GM19043 (cell line): ENCODE data around the gene MEP1B.
"Not testable (repeated sequence)": the region's sequence is repeated elsewhere in the genome, so short reads cannot be mapped to it uniquely, and the experiment has no call there.

Experiments used
- ATAC-seq: cut with Tn5 transposase; IDR thresholded peaks from one replicate; pipeline ENCODE4 v1.9.1; 2021; ENCODE audit warnings: low read depth; ENCODE audit not compliant: unreplicated experiment

The MEP1B gene

DNA sequence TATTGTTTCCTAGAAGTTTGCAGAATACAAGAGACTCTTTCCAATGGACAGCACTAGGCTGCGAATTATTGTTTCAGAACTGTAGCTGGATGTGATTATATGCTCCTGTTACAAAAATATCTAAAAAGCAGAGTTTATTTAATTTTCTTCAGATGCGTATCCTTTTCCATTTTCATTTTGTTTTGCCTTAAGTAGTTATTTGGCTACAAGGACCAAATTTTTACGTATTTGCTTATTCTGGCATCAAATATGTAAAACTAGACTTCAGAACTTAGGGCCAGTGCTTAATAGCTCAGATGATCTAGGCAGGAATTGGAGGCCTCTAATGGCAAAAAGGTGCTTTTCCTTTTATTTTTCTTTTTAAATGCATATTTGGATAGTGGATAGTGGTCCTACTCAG is 18.7 kb downstream of the MEP1B start:
- no peak for ATAC-seq

DNA sequence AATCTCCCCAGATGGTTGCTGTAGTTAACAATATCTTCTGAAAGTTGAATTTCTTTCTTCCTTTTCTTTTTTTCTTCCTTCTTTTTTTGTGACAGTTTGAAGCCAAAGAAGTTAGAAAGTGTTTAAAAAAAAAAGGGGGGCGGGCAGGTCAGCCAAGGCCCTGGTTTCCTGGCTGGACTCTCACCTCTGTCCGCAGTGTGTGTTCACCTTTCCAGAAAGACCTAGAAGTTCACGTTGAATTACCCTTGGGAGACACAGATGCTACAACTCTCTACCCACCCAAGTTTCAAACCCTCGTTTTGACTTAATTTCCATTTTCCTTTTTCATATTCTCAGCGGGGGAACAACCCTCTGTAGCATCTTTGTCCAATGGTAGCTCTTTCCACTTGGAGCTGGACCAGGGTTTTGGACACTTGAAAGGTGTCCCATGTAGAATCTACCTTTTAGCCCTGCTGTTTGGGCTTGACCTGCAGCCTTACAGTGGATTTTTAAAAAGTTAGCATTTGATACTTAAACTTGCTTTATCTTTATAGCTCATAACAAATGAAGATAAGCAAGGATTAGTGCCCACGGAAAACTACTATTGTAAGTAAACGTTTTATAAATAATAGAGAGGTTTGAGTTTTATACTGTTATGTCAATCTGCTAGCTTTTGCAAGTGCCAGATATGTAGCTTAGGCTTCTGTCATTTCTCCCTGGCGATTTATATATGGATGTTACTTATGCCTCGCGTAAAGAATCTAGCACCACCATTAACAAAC is 20.0 kb downstream of the MEP1B start:
- ATAC-seq: no peak

DNA sequence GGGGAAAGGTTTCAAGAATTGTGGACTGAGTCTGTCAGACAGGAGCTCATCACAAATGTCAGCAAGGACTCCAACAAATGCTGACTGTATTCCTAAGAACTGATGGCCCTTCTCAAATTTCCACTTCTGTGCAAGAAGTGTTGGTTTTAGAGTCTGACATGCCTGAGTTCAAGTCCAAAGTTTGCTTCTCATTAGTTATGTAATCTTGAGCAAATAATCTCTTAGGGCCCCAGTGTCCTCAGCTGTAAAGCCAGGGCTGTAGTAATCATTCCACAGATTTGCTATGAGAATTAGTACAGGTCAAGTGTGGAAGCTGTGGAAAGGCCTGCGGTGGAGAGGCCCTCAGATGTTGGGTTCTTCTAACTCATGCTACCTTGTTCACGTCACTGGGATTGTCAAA is 23.9 kb downstream of the MEP1B start:
- ATAC-seq: no peak

DNA sequence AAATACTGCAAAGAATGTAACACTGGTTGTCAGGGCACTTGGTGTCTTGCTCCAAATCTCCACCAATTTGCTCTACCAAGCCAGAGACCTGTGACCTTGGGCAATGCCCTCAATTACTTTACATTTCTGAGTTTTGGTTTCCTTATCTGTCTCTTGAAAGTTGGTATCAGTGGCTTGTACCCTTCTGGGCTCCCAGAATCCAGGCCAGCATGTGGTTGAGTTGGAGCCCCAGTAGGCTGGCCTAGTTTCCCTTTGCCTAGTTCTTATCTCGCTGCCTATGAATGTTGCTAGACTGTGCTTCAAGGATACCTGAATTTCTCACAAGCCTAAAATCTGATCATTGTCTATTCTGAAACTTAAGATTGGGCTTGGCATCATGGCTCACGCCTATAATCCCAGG is 26.6 kb downstream of the MEP1B start:
- no peak for ATAC-seq

DNA sequence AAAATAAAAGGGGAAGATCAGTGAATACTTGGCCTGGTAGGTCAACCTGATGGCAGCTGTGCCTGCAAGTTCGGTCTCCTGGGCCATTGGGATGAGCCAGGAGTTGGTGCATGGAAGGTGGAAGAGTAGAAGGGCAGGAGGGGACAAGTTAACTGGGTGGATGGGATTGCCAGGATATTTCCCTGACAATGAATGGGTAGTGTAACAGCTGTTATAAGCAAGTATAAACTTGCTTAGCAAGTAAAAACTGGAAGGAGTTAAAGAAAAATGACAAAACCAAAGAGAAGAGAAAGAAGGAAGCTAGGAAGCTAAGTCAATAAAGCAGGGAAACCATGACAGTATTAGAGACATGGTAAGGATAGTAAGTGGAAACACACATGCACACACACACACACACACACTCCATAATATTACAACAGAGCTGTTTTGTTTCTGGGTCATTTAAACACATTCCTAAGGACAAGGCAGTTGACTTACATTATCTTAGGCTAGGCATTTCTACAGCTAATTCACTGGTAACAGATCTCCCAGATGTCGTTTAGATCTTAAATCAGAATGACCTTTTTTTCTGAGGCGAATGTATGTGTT is 29.7 kb downstream of the MEP1B start:
- ATAC-seq: no peak

DNA sequence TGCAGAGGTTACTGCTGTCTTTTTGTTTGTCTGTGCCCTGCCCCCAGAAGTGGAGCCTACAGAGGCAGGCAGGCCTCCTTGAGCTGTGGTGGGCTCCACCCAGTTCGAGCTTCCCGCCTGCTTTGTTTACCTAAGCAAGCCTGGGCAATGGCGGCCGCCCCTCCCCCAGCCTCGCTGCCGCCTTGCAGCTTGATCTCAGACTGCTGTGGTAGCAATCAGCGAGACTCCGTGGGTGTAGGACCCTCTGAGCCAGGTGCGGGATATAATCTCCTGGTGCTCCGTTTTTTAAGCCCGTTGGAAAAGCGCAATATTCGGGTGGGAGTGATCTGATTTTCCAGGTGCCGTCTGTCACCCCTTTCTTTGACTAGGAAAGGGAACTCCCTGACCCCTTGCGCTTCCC is 43.5 kb downstream of the MEP1B start:
- ATAC-seq: not testable (repeated sequence)

DNA sequence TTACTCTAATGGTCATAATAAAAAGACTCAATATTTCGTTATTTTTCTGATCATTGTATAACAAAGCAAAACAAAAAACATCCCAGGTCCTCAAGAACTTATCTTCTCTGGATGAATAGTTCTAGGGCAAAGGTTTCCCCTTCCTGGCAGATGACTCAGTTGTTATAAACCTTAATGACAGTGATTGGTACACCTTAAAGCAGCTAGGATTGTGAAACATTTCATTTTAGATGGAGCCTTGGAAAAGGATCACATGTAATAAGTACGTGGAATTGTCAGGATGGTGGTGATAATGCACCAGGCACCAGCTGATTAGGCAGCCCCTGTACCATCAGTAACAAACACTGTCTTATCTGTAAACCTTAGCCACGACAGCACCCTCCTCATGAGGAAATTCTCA is 47.2 kb downstream of the MEP1B start:
- no peak for ATAC-seq

DNA sequence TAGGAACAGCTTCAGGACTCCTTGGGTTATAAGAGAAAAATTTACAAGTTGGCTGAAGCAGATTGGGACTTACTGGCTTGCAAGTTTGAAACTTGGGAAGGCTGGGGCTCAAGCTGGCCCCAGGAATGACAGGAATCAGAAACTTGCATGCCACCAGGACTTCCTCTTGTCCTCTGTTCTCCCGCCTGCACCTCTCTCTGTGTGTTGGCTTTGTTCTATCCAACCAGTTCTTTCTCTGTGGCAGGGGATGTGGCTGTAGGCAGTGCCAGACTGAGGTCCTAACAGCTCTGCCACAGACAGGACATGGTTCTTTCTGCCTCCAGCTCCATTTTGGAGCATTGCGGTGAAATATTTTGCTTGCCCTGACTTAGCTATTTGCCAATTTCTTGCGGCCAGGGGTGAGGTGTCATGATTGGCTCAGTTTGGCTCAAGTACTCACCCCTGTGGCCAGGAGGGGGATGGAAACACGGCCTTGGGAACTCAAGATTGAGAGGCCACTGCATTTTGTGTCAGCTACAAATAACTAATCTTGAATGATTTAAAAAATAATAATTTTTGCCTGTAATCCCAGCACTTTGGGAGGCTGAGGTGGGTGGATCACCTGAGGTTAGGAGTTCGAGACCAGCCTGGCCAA is 48.9 kb downstream of the MEP1B start:
- no peak for ATAC-seq

DNA sequence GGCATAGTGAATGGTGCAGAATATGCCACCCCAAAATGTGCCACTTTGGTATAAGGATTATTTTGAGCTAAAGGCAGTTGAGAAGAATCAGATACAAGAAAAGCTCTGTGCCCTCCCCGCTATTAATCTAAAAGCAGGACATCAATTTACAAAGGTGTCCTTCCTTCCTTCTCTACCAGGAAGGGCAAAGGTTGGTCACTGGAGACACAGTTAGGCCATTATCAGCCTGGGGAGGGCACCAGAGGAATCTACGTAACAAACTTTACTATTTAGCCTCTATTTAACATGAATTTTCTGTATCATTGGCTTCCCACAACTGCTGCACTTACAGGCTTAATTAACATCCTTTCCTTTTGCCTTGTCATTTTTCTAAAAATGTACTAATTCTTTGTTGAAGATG is 52.6 kb downstream of the MEP1B start:
- no peak for ATAC-seq

DNA sequence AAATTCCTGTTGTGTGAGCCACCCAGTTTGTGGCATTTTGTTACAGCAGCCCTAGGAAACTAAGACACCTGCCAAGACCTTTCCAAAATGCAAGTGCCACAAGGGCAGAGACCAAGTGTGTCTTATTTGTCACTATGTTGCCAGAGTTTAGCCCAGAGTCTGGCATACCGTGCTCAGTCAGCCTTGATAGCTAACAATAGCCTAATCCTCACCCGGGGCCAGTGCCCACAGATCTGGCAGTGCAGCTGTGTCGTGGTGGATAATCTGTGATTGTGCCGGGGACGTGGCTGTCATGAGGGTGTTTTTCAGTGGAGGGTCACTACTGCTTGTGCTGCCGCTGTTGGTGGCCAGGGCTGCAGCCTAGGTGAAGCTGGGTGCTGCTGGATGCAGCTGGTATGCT is 53.5 kb downstream of the MEP1B start:
- ATAC-seq: no peak

DNA sequence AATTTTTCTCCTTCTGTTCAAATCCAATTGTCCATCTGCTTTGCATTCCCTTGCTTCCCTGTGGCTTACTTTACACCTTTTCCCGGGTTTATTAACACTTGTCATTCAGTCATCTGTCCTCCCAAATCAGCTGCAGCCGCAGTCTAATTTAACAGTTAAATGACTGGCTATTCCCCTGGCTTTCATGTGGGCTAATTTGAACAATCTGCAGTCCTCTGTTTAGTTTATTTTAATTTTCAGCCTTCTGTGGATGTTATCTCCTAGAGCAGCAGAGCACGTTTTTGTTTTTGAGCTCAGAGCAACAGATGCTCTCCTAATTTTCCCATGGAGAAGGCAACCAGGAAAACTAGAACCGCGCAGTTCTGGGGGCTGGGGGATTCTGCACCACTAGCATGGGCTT is 55.0 kb downstream of the MEP1B start:
- no peak for ATAC-seq

DNA sequence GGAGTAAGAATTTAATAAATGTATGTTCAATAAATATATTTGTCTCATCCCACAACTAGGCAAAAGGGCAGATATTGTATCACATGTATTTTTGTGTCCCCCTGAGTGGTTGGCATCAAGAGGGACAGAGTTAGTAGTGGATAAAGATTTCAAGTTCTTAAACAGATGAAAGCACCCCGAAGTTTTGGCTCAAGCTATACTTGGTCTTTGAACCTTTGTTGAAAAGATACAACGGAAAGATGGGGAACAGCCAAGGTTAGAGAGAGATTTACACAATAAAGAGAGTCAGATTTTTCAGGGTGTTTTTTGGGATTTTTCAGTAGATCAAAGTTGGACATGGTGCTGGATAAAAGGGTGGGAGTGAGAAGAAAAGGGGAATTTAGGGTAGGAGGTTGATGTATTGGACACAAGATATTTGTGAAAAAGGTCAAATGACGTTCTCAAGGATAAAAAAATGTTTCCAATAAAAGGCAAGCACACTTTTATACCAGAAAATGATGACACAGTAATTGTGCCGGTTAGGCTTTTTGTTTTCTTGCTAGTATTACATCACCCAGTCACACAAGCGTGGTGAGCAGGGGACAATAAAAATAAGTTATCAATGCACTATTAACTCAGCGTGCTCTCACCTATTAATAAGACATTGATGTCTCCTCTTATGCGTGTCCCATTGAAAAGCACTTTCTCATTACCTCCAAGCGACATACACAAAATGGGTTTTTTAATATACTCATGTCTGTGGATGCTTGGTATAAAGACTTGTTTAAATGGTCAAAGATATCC is 59.5 kb downstream of the MEP1B start:
- ATAC-seq: no peak

DNA sequence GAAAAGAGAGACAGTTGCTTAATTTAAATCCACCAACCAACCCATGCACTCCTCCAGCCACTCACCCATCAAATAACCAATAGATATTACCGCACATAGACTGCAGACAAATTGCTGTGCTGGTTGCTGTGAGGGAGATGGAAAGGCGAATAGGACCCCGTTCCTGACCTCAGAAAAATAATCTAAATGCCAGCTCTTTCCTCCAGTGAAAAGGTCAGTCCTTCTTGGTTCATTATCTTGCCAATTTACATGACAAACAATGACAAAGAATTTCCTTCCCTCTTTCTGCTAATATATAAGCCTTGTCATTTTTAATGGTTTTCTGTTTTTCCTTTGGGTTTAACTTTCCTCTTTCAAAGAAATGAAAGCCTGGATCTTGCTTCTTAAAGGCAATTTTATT is 61.6 kb downstream of the MEP1B start:
- no peak for ATAC-seq

DNA sequence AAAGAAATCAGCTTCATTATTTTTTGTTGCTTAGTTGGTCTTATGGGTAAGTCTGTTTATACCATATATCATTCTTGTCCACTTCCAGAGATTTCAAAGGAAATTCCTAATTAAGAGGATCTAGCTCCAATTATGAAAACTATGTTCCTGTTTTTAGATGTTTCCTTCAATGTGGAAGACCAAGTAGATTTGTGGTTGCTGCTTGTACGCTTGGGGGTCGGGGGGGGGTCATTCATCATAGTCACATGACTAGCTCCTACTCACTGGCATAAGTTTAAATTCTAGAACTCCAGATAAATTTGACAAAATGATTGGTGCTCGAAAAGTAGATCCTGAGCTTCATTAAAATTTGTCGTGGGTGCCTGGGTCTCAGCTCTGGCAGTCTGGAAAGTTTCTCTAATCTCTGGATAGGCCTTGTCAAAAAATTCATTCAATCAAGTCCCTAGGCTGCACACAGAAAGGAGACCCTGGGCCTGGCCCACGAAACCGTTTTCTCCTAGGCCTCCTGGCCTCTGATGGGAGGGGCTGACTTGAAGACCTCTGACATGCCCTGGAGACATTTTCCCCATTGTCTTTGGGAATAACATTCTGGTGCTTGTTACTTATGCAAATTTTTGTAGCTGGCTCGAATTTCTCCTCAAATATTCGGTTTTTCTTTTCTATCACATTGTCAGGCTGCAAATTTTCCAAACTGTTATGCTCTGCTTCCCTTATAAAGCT is 62.5 kb downstream of the MEP1B start:
- no peak for ATAC-seq

DNA sequence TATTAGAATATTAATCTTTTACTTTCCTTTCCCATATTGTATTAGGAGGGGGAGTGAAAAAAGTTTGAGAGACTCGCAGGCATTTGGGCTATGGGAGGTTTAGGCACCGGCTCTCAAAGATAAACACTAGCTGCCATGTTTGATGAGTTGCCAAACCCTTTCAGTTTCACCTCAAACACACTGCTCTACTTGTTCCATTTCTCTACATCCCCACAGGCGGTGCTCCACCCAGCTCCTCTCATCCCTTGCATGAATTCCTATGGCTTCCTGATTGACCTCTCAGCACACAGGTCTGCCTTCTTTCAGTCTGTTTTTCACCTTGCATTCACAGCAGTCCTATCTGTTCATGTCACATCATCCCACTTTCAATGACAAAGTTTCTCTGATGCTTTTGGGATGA is 65.7 kb downstream of the MEP1B start:
- no peak for ATAC-seq

DNA sequence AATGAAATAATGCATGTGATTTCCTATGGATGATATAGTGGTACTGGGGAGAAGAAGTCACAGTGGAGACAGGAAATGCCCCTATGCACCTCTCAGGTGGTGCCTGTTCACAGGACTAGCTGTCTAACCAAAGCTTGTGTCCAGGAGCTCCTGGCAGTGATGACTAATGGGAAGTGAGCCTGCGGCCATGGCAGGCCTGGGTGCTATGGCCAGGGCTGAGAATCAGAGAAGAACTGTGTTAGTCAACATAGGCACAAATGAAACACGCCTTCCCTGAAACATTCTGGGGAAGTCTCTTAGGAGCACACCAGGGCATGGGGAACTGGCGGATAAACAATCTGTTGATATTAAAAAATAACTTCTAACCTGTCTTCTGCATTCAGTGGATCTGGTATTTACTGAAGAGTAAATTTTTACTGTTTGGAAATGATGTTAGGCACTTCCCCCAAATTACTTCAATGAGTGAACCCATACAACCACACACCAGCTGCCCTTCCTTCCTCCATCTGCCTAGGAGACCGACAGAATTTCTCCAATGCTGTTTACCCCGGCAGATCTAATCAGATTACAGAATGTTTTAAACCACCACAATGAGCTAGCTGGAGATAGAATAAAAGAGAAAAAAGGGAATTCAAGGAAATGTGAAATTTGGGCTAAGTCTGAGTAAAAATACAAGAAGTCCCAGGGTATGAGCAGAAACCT is 67.4 kb downstream of the MEP1B start:
- no peak for ATAC-seq

DNA sequence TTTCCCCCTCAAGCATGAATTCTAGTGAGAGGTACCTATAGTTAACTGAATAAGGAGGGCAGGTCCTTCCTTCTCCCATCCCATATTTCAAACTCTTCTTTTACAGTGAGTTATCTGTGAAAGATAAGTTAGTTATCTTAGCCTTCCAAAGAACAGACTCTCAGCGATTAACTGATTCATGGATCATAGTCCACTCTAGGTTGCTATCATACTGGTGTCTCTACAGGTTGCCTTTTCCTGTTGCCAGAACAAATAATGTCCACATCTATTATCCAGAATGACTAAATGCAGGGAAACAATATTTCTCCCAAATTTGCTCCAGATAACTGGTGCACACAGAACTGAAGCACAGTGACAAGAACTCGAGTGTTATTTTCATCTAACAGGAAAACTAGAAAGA is 68.3 kb downstream of the MEP1B start:
- no peak for ATAC-seq

DNA sequence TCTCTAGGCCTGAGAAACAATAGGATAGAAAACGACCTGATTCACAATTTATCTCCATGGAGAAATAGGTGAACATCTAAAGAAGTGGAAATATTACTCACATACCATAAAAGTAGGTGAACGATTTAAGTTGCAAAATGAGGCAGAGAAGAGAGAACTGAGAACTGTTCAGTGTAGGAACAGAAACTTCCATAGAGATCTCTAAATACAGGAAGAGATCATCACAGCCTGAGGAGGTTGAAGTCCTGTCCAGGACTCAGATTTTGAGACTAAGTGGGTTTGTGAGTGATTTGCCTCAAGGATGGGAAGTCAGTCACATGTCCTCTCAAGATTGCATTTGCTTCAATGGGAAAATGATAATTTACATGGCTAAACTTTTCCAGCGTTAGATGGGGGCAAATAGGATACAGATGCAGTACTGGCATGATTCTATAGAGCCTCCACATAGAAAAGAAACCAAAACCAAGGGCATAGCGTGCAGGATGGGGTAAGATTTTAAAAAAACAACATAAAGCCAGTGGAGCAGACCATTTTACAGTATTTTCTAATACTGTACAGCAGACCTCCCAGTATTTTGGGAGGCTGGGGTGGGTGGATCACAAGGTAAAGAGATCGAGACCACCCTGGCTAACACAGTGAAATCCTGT is 68.8 kb downstream of the MEP1B start:
- no peak for ATAC-seq

DNA sequence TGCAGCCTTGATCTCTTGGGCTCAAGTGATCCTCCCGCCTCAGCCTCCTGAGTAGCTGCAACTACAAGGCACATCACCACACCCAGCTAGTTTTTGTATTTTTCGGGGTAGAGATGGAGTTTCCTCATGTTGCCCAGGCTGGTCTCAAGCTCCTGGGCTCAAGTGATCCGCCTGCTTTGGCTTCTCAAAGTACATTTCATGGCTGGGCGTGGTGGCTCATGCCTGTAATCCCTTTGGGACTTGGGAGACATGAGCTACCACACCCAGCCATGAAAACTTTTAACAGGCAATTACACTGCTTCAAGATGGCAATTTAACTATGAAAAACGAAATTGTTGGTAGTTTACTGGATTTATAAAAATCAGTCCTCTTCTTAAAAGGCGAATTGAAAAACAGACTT is 69.7 kb downstream of the MEP1B start:
- no peak for ATAC-seq

DNA sequence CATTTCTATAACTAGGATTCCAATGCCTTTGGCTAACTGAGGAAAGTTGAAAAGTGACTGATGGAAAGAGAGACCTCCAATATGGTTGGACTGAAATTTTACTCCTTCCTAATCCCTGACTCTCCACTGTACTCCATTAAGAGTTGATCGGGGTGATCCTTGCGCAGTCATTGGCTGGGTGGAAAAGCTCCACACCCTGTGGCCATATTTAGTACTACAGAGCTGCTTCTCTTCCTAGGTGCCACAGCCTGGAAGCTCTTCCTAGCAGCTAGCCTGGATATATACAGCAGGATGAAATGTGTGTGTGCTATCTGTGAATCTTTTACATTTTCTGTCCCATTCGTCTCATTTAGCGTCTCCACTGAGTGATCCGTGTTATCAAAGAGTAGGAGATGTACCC is 71.2 kb downstream of the MEP1B start:
- no peak for ATAC-seq
